ENCODE measurements around the gene VPS37C. TPM values are rescaled to one million over a fixed set of nuclear protein-coding genes. Genes with fewer than 3 reads are reported as not detected.

The VPS37C gene
- total and polyA plus RNA-seq, 9 of the 15 experiments (the other 6 are each of a cell fraction or from before 2014, with no cell fraction given), result 0.62 to 29.8 (median 11.5) TPM

DNA sequence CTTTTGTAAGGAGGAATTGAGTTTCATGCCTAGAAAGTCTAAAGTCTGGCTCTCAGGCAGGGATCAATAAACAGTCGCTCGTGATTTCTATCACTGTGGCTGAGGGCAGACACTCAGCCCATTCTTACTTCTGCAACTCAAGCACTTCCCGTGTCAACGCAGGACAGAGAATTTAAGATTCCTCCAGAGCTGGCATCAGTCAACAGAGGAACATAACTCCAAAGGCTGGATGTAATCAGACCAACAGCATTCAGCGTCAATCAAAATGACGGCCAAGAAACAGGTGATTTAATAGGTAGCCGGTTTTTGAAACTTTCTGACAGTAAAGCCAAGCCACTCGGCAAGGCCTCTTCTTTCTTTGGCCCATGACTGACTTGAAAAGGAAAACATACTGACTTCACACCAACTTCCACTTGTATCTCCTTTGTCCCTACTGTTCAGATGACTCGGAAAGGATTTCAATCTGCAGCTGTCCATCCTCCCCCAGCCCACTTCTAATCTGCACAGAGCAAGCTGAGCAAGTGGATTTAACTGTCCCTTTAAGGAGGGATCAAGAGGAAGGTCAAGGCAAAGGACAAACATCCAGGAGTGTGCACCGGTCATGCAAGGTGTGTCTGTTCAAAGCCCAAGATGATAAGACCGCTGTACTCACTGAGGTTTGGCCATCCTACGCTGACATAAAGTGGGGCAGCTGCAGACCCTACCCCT, 9.5 kb downstream of the VPS37C start (continued):
- TF ChIP-seq, protein P1, sequence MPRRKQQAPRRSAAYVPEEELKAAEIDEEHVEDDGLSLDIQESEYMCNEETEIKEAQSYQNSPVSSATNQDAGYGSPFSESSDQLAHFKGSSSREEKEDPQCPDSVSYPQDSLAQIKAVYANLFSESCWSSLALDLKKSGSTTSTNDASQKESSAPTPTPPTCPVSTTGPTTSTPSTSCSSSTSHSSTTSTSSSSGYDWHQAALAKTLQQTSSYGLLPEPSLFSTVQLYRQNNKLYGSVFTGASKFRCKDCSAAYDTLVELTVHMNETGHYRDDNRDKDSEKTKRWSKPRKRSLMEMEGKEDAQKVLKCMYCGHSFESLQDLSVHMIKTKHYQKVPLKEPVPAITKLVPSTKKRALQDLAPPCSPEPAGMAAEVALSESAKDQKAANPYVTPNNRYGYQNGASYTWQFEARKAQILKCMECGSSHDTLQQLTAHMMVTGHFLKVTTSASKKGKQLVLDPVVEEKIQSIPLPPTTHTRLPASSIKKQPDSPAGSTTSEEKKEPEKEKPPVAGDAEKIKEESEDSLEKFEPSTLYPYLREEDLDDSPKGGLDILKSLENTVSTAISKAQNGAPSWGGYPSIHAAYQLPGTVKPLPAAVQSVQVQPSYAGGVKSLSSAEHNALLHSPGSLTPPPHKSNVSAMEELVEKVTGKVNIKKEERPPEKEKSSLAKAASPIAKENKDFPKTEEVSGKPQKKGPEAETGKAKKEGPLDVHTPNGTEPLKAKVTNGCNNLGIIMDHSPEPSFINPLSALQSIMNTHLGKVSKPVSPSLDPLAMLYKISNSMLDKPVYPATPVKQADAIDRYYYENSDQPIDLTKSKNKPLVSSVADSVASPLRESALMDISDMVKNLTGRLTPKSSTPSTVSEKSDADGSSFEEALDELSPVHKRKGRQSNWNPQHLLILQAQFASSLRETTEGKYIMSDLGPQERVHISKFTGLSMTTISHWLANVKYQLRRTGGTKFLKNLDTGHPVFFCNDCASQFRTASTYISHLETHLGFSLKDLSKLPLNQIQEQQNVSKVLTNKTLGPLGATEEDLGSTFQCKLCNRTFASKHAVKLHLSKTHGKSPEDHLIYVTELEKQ (CRISPR knock-in tag; IDR thresholded peaks at IDR 0.05), result no peak
- no peak for TF ChIP-seq GABPB2 (CRISPR knock-in tag; conservative IDR thresholded peaks at IDR 0.05)
- no peak for TF ChIP-seq KDM5B (IDR thresholded peaks at IDR 0.05; ENCODE audit: insufficient replicate concordance, low read depth, low read length)
- TF ChIP-seq, protein P2, sequence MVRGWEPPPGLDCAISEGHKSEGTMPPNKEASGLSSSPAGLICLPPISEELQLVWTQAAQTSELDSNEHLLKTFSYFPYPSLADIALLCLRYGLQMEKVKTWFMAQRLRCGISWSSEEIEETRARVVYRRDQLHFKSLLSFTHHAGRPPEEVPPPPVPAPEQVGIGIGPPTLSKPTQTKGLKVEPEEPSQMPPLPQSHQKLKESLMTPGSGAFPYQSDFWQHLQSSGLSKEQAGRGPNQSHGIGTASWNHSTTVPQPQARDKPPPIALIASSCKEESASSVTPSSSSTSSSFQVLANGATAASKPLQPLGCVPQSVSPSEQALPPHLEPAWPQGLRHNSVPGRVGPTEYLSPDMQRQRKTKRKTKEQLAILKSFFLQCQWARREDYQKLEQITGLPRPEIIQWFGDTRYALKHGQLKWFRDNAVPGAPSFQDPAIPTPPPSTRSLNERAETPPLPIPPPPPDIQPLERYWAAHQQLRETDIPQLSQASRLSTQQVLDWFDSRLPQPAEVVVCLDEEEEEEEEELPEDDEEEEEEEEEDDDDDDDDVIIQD (CRISPR knock-in tag; IDR thresholded peaks at IDR 0.05), result no peak
- no peak for TF ChIP-seq SMC3 (conservative IDR thresholded peaks at IDR 0.05; ENCODE audit: insufficient read depth, low read depth, low read length)
- no peak for TF ChIP-seq KLF1 (tag; IDR thresholded peaks at IDR 0.05)
- TF ChIP-seq SMAD1 (IDR thresholded peaks at IDR 0.05; ENCODE audit: low read depth, low read length, partially characterized antibody), result no peak
- TF ChIP-seq, protein P3, sequence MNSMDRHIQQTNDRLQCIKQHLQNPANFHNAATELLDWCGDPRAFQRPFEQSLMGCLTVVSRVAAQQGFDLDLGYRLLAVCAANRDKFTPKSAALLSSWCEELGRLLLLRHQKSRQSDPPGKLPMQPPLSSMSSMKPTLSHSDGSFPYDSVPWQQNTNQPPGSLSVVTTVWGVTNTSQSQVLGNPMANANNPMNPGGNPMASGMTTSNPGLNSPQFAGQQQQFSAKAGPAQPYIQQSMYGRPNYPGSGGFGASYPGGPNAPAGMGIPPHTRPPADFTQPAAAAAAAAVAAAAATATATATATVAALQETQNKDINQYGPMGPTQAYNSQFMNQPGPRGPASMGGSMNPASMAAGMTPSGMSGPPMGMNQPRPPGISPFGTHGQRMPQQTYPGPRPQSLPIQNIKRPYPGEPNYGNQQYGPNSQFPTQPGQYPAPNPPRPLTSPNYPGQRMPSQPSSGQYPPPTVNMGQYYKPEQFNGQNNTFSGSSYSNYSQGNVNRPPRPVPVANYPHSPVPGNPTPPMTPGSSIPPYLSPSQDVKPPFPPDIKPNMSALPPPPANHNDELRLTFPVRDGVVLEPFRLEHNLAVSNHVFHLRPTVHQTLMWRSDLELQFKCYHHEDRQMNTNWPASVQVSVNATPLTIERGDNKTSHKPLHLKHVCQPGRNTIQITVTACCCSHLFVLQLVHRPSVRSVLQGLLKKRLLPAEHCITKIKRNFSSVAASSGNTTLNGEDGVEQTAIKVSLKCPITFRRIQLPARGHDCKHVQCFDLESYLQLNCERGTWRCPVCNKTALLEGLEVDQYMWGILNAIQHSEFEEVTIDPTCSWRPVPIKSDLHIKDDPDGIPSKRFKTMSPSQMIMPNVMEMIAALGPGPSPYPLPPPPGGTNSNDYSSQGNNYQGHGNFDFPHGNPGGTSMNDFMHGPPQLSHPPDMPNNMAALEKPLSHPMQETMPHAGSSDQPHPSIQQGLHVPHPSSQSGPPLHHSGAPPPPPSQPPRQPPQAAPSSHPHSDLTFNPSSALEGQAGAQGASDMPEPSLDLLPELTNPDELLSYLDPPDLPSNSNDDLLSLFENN (IDR thresholded peaks at IDR 0.05; ENCODE audit: low read depth in 2 of 2, low read length in 2 of 2), result peak in 1 of 2 experiments; percentile 53; a peak in 1 of 4 replicates
- TF ChIP-seq, protein P4, sequence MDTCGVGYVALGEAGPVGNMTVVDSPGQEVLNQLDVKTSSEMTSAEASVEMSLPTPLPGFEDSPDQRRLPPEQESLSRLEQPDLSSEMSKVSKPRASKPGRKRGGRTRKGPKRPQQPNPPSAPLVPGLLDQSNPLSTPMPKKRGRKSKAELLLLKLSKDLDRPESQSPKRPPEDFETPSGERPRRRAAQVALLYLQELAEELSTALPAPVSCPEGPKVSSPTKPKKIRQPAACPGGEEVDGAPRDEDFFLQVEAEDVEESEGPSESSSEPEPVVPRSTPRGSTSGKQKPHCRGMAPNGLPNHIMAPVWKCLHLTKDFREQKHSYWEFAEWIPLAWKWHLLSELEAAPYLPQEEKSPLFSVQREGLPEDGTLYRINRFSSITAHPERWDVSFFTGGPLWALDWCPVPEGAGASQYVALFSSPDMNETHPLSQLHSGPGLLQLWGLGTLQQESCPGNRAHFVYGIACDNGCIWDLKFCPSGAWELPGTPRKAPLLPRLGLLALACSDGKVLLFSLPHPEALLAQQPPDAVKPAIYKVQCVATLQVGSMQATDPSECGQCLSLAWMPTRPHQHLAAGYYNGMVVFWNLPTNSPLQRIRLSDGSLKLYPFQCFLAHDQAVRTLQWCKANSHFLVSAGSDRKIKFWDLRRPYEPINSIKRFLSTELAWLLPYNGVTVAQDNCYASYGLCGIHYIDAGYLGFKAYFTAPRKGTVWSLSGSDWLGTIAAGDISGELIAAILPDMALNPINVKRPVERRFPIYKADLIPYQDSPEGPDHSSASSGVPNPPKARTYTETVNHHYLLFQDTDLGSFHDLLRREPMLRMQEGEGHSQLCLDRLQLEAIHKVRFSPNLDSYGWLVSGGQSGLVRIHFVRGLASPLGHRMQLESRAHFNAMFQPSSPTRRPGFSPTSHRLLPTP (IDR thresholded peaks at IDR 0.05; ENCODE audit: borderline replicate concordance, extremely low read depth, insufficient read length), result no peak
- TF ChIP-seq RBM39 (optimal IDR thresholded peaks at IDR 0.05; ENCODE audit: low read depth, low read length), result no peak
- no peak for TF ChIP-seq ZNF280A (IDR thresholded peaks at IDR 0.05; ENCODE audit: low read depth, partially characterized antibody)
